SK-N-MC (cell line): Measurements from ENCODE around the gene FOXC1.

Source experiments
- EZH2 ChIP-seq: fragments of 200-600 bp; sonication (generic); IDR thresholded peaks from one replicate; pipeline ENCODE4 v1.6.1; 2017; ENCODE audit warnings: antibody characterized with exemption
- FOXP2 ChIP-seq: optimal IDR thresholded peaks from 2 replicates; pipeline ENCODE3; 2011; ENCODE audit warnings: mild to moderate bottlenecking, moderate library complexity; ENCODE audit not compliant: insufficient read depth; ENCODE audit errors: extremely low read length, control extremely low read depth
- POLR2AphosphoS5 ChIP-seq: IDR thresholded peaks from 2 replicates; pipeline ENCODE4 v1.6.1; 2012; ENCODE audit warnings: mild to moderate bottlenecking, low read depth, low read length, borderline replicate concordance

GRCh38 chr6:1622851-1623768 lies 13.4 kb downstream of the FOXC1 start:
- TF ChIP-seq EZH2 = no peak
- no peak for TF ChIP-seq POLR2AphosphoS5
- no peak for TF ChIP-seq FOXP2
